T-helper 1 cell treated with Interleukin-12 subunit alpha and Interleukin-12 subunit beta and Interleukin-4 antibody, amounts not matched to agents 30 ng/mL and 1 ng/mL, for 36 hours (primary cell): Measurements from ENCODE around the gene FCER1G. TPM values are rescaled to one million over a fixed set of nuclear protein-coding genes. Genes with fewer than 3 reads are reported as not detected.

Experiments
- intact Hi-C: fragments of 100-400 bp; cut with micrococcal nuclease; formaldehyde crosslinking; loops from one replicate; pipeline ENCODE4 v1.15.1; 2024
- total RNA-seq: library from RNA; stranded (reverse); gene quantifications from 2 replicates; pipeline ENCODE4 v1.2.3, GENCODE V29; 2022

Gene FCER1G
- total RNA-seq, 1 donor from 2014 or later, result 1.7 TPM

DNA sequence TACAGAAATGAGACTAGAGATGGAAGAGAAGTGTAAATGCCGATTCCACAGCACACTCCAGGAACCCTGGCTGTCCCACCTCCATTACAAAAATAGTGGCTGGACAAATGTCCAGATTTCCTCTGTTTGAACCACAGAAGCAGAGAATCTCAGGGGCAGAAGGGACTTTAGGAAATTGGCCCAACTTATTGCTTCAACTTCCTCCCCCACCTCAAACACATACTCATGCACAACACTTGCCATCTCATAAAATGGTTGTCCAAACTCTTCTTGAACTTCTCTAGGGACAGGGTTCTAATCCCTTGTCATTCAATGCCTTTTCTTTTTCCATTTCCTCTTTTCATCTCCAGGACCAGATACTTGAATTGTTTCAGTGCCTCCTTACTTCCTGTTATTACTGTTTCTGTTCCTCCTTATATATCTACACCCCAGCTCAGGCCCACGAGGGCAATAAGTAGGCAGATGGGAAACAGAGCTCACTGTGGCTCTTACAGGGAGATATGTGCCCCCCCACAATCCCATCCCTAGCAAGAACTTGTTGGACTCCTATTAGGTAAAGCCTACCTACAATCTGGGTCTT lies 29.3 kb upstream of the FCER1G start:
- intact Hi-C loops, result loop anchor here (1.0 kb wide), 2 partner anchors 16 to 33 kb away; partner anchors contain the start of genes NDUFS2 and UFC1

DNA sequence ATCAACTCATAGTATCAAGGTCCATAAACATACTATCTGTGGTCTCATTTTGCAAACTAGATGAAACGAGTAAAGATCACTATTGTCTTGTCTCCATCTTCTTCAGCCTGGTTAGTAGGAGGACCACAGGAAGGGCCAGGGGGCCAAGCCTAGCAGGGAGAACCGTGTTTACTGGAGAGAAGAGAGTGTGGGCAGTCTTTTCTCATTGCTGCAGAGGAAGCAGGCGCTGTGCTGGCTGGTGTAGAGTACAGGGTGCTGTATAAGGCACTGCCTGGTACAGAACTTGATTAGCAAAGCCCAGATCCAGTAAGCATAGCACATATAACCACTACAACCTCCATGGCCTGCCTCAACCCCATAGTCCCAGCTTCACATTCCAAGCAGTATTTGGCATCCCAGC lies 27.8 kb upstream of the FCER1G start:
- intact Hi-C loops, result loop anchor here (1.0 kb wide), 1 partner anchor 10 kb away; the partner anchor contains the start of gene B4GALT3

GRCh38 chr1:161188381-161188780 lies 26.7 kb upstream of the FCER1G start:
- intact Hi-C loops, result no loop called here

DNA sequence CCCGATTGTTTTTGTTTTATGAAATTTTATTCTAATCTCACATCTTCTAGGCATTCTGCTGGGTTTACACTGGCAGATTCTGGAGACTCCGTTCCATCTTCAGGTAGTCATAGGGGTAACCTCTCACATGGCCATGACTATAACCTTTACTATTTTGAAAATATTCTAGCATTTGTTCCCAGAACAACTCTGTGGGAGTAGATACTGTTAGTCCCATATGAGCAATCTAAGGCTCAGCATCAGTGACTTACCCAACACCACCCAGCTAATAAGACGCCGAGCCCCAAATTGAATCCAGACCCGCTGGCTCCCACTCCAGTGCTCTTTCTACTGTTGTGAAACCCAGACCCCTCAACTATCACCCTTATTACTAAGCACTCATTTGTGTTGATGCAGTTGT lies 26.1 kb upstream of the FCER1G start:
- intact Hi-C loops, result no loop called here

- intact Hi-C loops, result no loop called here
Measured at GRCh38 chr1:161190962-161191521, 24.1 kb upstream of the FCER1G start.

DNA sequence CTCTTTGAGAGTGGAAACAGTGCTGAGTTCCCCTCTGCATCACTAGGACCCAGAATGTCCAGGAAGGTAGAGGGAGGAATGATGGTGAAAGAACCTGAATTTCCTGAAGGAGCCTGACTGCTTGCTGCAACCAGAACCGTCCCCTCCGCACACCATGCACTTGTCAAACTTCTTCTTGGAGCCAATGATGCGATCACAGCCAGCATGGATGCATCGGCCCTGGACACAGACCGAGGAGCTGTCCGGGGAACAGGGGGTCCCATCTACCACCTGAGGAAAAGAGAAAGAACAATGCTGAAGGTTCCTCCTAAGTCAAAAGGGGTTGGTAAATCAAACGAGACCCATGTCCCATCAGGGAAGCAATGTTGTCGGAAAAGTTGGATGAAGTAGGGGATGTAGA lies 23.1 kb upstream of the FCER1G start:
- intact Hi-C loops, result loop anchor here (1.0 to 2.0 kb wide), 7 partner anchors 10 to 190 kb away; partner anchors contain the start of genes B4GALT3 and NDUFS2

DNA sequence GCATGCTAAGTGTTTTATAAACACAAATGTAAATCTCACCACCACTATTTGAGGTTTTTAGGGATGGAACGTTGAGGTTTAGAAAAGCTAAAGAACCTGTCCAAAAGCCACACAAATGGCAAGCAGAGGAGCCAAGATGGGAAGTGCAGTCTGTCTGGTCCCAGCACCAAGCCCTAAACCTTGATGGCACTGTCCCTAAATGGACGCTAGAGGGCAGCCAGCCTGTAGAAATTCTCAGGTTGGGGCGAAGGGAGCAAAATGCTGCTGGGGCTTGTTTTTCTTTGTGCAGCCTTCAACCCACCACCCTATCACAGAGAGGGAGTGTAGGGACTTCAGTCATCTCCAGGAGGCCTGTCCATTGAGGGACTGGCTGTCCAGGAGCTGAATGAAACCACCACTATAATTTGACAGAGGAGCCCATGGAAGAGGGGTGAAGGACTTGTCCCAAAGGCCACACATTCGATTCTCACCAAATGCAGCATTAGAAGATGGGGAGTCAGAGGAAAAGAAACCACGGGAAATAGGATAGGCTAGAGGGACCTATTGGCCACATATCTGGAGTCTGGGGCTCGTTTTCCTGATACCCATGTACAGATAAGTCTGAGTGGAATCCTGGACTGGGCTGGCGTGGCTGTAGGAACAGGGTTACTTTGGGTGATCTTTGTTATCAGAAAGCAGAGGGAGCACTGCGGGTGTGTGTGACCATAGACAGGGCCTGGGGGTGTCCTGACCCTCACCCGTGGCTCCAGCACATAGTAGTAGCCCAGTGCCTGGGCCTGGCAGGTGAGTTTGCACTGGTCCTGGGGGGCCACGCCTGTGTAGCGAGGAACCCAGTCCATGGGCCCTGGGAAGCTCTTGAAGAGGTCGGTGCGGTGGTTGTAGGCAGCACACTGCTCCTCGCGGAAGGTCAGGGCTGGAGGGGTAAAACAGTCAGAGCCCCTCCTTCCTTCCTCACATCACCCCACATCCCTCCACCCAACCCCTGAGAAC lies 22.3 kb upstream of the FCER1G start:
- intact Hi-C loops, result loop anchor here (1.0 to 2.0 kb wide), 7 partner anchors 10 to 190 kb away; partner anchors contain the start of genes B4GALT3 and NDUFS2

DNA sequence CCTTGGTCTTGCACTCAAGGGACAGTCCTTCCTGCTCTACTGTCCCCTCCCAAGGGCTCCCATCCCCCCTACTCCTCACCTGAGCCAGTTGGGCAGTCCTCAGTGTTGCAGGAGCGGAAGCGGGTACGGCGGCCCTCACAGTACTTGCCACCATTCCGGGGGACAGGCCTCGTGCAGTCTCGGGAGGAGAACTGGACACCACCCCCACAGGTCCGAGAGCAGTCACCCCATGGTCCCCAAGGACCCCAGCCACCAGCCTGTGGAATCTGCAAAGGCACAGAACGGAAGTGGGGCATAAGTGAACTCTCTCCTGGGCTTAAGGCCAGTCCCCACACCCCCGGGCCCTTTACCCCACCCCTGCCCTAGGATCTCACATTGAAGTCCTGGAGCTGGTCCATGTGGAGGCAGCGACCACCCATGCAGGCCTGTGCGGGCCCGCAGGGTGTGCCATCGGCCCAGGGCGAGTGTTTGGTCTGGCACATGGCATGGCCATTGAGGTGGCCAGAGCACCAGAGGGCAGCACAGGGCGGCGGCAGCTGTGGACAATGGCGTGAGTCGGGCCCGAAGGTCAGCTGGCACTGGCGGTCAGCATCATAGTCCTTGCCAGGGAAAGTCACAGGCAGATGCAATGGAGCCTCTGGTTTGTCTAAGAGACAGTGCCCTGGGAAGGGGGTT lies 21.4 kb upstream of the FCER1G start:
- intact Hi-C loops, result loop anchor here (2.0 kb wide), 1 partner anchor 17 kb away; no protein-coding TSS in a partner anchor

- intact Hi-C loops, result no loop called here
Measured at GRCh38 chr1:161195171-161195570, 19.9 kb upstream of the FCER1G start.

GRCh38 chr1:161196111-161196510 lies 19.0 kb upstream of the FCER1G start:
- intact Hi-C loops, result no loop called here

DNA sequence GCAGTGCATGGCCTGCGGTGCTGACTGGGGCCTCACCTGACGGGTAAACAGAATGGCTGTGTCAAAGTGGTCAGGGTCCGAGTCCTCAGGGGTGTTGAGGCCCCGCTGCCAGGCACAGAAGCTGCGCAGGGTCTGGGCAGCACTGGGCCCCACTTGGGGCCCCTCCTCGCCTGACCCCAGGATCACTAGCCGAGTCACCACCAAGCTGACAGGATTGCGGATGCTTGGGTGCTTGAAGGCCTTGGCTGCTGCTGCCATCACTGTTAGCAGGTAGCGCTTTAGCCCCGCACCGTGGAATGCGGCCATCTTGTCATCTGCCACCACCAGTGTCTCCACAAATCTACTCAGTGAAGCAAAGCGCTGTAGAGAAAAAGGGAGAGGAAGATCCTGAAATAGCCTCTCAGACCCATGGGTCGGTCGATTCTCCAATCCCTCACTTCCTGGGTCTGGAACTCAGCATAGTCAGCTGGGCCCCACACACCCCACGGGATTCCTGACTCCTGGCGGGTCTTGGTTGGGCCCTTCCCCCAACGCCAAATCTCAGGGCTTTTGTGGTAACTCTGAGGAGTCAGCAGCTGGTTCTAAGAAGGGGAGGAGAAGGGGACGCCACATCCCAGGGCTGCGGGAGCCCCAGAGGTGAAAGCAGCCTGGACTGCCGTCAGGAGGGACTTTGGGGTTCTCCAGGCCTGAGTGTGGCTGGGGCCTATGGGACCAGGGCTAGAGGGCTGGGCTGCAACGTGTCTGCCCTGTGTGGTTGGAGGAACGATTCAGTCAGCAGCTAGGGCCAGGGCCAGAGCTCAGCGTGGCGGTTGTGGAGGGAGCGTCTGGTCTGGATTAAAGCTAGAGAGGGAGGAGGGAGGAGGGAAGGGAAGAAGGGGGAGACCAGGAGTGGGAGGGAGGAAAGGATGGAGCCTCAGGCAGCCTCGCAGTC lies 18.3 kb upstream of the FCER1G start:
- intact Hi-C loops, result no loop called here

GRCh38 chr1:161197560-161198193 lies 17.4 kb upstream of the FCER1G start:
- intact Hi-C loops, result no loop called here

- intact Hi-C loops, result no loop called here
Measured at GRCh38 chr1:161198194-161198896, 16.8 kb upstream of the FCER1G start.

DNA sequence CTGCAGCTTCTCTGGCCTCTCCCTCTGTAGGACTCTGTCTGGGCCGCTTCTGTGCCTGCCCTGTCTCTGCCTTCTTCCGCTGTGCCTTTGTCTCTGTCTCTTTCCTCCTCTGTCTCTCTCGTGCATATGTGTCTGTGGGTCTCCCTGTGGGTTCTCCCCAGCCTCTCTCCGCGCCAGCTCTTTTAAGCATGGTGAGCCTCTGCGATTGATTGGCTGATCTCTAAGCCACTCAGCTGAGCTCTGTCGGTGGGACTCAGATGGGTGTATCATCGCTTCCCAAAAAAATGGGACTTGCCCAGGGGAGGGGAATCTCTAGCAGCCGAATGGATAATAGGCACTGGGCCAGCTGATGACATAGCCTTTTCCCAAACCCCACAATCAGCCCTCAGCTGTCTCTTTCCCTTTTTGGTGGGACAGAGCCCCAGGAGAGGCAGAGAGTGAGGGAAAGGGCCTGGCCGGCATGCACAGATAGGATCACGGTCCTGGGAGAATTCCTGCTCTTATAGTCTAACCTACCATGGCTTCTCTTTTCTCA lies 16.1 kb upstream of the FCER1G start, which contains the start of gene ADAMTS4:
Gene ADAMTS4 (minus strand): TSS at position 158 of the 535 bp plus-strand sequence. CDS start 427 bp downstream, outside the sequence.
- intact Hi-C loops, result no loop called here

- intact Hi-C loops, result no loop called here
Measured at GRCh38 chr1:161199506-161200139, 15.5 kb upstream of the FCER1G start.

GRCh38 chr1:161200421-161200991 lies 14.6 kb upstream of the FCER1G start:
- intact Hi-C loops, result no loop called here

DNA sequence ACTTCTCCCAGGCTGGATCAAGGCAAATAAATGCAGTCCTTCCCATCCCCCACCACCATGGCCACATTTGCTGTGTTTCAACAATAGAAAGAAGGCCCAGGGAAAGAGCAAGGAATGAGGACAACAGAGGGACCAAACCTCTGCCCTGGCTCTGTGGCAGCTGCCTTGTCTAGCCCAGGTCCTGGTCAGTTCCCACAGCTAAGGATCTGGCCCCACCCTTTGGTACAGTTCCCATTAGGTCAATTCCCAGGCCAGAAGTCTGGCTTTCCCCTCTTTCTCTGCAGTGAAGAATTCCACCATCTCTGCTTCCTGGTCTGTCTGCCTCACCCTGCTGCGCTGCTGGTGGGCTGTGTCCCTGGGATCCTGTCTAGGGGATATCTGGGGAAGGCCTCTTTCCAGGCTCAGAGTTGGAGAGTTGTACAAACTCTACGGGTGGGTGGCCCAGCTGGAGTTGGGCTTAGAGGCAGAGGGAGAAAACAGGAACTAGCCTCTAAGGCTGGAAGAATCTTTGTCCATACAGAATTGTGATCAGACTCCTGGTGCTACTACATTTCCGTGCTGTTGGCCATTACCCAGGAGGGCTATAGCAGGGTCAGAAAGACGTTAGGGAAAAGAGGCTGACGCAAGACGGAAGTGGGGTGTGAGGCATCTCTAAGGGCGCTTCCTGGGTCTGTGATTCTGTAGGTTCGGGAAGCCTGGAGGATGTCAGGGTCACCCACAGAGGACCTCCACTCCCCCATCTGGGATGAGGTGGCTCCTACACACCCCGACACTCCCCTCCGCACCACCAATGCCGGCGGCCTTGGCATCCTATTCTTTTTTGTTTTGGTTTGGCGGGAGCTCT lies 13.9 kb upstream of the FCER1G start:
- intact Hi-C loops, result no loop called here
